Prostate gland (tissue), 2 donors: ENCODE results near the gene BICRA. TPM values are rescaled to one million over a fixed set of nuclear protein-coding genes. Genes with fewer than 3 reads are reported as not detected.
"Not testable (repeated sequence)": the region's sequence is repeated elsewhere in the genome, so short reads cannot be mapped to it uniquely, and the experiment has no call there.

Experiments
- DNase-seq: peaks from one replicate; pipeline ENCODE4 v3.0.0-alpha.2; 2019; ENCODE audit warnings: low spot score
- H3K27ac ChIP-seq, 2 donors: fragments of 200-600 bp; sonication (generic); 2 replicates each; pipeline ENCODE4 v1.5.1; 2017 to 2019
- H3K27me3 ChIP-seq: fragments of 200-600 bp; sonication (generic); replicated peaks from 2 replicates; pipeline ENCODE4 v1.5.1; 2019; ENCODE audit not compliant: insufficient read depth
- H3K36me3 ChIP-seq, 2 donors: fragments of 200-600 bp; sonication (generic); 1 replicate in 1 of 2; 2 replicates in 1 of 2; pipeline versions ENCODE4 v1.5.1 to v1.8.1; 2017 to 2019
- H3K4me1 ChIP-seq: fragments of 200-600 bp; sonication (generic); replicated peaks from 2 replicates; pipeline ENCODE4 v1.5.1; 2019
- H3K4me3 ChIP-seq, 2 donors: fragments of 200-600 bp; sonication (generic); 2 replicates each; pipeline ENCODE4 v1.5.1; 2017 to 2019
- H3K9me3 ChIP-seq: fragments of 200-600 bp; sonication (generic); 2 replicates; pipeline ENCODE4 v1.5.1; 2017
- CTCF ChIP-seq, 4 experiments: fragments of 200-600 bp in 2 of 4; fragments of 450-650 bp in 2 of 4; sonication (generic) in 2 of 4; IDR thresholded peaks; 1 replicate in 3 of 4; 2 replicates in 1 of 4; pipeline ENCODE4 v1.5.1; 2016 to 2019; ENCODE audit warnings: antibody characterized with exemption in 4 of 4, mild to moderate bottlenecking in 2 of 4, moderate library complexity in 2 of 4
- POLR2A ChIP-seq: fragments of 450-650 bp; IDR thresholded peaks from one replicate; pipeline ENCODE4 v1.6.1; 2016; ENCODE audit warnings: antibody characterized with exemption, mild to moderate bottlenecking
- POLR2AphosphoS5 ChIP-seq: sonication (generic); formaldehyde crosslinking; IDR thresholded peaks from one replicate; pipeline ENCODE4 v1.6.1; 2017; ENCODE audit warnings: antibody characterized with exemption
- WGBS: methylation state at CpG from one replicate; pipeline ENCODE4 v1.1.5; 2018; 5-methylcytosine and 5-hydroxymethylcytosine counted together
- intact Hi-C: fragments of 100-400 bp; cut with DNase I; formaldehyde crosslinking; loops from one replicate; pipeline ENCODE4 v1.14.2; 2022
- total RNA-seq, 2 donors: library from RNA; depleted of rRNA; stranded (reverse); fragments of >200 nt; gene quantifications; one replicate each; pipeline ENCODE4 v1.1.0, GENCODE V29; 2016

Gene BICRA
- total RNA-seq, 2 donors from 2014 or later = 19.4 to 25.3 TPM

GRCh38 chr19:47582320-47582909 lies 26.5 kb upstream of the BICRA start:
- no peak for DNase-seq
- 41% methylated on average over 6 of the region's 6 CpGs for WGBS
- Histone ChIP-seq H3K4me1 (no peaks in the 10 kb centered on the region), H3K27me3 (no peaks in the 10 kb centered on the region), H3K4me3 (no peak overlapping the region), H3K27ac (no peak overlapping the region), H3K9me3 (no peaks in the 10 kb centered on the region), H3K36me3 (no peaks in the 10 kb centered on the region)
- intact Hi-C loops = no loop called here
- TF ChIP-seq POLR2A (no peak), POLR2AphosphoS5 (no peak), CTCF (IDR thresholded peaks at IDR 0.05) (no peak)

- DNase-seq, H3K4me1 ChIP-seq, H3K9me3 ChIP-seq, H3K36me3 ChIP-seq, intact Hi-C loops, H3K4me3 ChIP-seq, H3K27ac ChIP-seq, H3K27me3 ChIP-seq: not testable (repeated sequence)
- 63% methylated on average over 1 of the region's 1 CpG for WGBS
Measured at GRCh38 chr19:47583161-47583560, 25.8 kb upstream of the BICRA start.

GRCh38 chr19:47587295-47587694 lies 21.6 kb upstream of the BICRA start:
- TF ChIP-seq POLR2AphosphoS5 (no peak), CTCF (IDR thresholded peaks at IDR 0.05) (no peak), POLR2A (no peak)
- H3K27ac ChIP-seq = no peak overlapping the region
- H3K36me3 ChIP-seq = no peaks in the 10 kb centered on the region
- no peak overlapping the region for H3K4me3 ChIP-seq
- H3K4me1 ChIP-seq = no peaks in the 10 kb centered on the region
- H3K27me3 ChIP-seq = no peaks in the 10 kb centered on the region
- H3K9me3 ChIP-seq = no peaks in the 10 kb centered on the region
- WGBS = 87% methylated on average over 4 of the region's 4 CpGs
- intact Hi-C loops = no loop called here
- no peak for DNase-seq

- TF ChIP-seq POLR2AphosphoS5 = no peak
- no peak for TF ChIP-seq CTCF (IDR thresholded peaks at IDR 0.05)
- no peak for TF ChIP-seq POLR2A
- WGBS = 52% methylated on average over 7 of the region's 7 CpGs
- DNase-seq = no peak
- H3K27me3 ChIP-seq = no peaks in the 10 kb centered on the region
- H3K27ac ChIP-seq = no peak overlapping the region
- H3K4me3 ChIP-seq = no peak overlapping the region
- no peaks in the 10 kb centered on the region for H3K36me3 ChIP-seq
- intact Hi-C loops = loop anchor here (10.0 kb wide), 1 partner anchor 155 kb away; no protein-coding TSS in a partner anchor
- H3K9me3 ChIP-seq = no peaks in the 10 kb centered on the region
- H3K4me1 ChIP-seq = no peaks in the 10 kb centered on the region
Measured at GRCh38 chr19:47589824-47590223, 19.1 kb upstream of the BICRA start.

- intact Hi-C loops = loop anchor here (10.0 kb wide), 1 partner anchor 159 kb away; no protein-coding TSS in a partner anchor
- Histone ChIP-seq H3K9me3 (no peaks in the 10 kb centered on the region), H3K27me3 (no peaks in the 10 kb centered on the region), H3K4me3 (no peak overlapping the region), H3K27ac (no peak overlapping the region), H3K4me1 (peaks cover 3% of the 10 kb centered on the region), H3K36me3 (no peaks in the 10 kb centered on the region)
- TF ChIP-seq CTCF (IDR thresholded peaks at IDR 0.05) = no peak
- TF ChIP-seq POLR2AphosphoS5 = no peak
- no peak for TF ChIP-seq POLR2A
- 83% methylated on average over 6 of the region's 6 CpGs for WGBS
- DNase-seq = no peak
Measured at GRCh38 chr19:47593860-47594259, 15.1 kb upstream of the BICRA start.
